GM12878 (cell line): Measurements from ENCODE around the gene SNX4.

Experiments used
- EZH2 ChIP-seq: IDR thresholded peaks from 2 replicates; pipeline ENCODE4 v1.6.1; 2012; ENCODE audit warnings: low read depth, mild to moderate bottlenecking, control low read depth, inconsistent platforms, low read length, borderline replicate concordance; ENCODE audit not compliant: control insufficient read depth
- MYC ChIP-seq: IDR thresholded peaks from 2 replicates; pipeline ENCODE4 v1.6.1; 2011; ENCODE audit warnings: mild to moderate bottlenecking, low read length, moderate library complexity, inconsistent platforms; ENCODE audit not compliant: insufficient read depth, insufficient replicate concordance, insufficient read length, severe bottlenecking

GRCh38 chr3:125519678-125520562 lies at the start of gene SNX4:
- no peak for TF ChIP-seq EZH2
- TF ChIP-seq MYC, result no peak
